CD4-positive, alpha-beta T cell treated with Interleukin-15 for 1 hour (primary cell): ENCODE measurements around the gene OPN1MW3.
A peak's percentile ranks its signal among the peaks of the same experiment; 100 is the strongest.
"Not testable (repeated sequence)": the region's sequence is repeated elsewhere in the genome, so short reads cannot be mapped to it uniquely, and the experiment has no call there.

ENCODE experiments used
- DNase-seq: peaks from one replicate; pipeline ENCODE4 v3.0.0-alpha.2; 2020

Gene OPN1MW3

DNA sequence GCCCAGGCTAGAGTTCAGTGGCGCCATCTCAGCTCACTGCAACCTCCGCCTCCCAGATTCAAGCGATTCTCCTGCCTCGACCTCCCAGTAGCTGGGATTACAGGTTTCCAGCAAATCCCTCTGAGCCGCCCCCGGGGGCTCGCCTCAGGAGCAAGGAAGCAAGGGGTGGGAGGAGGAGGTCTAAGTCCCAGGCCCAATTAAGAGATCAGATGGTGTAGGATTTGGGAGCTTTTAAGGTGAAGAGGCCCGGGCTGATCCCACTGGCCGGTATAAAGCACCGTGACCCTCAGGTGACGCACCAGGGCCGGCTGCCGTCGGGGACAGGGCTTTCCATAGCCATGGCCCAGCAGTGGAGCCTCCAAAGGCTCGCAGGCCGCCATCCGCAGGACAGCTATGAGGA is at the start of gene OPN1MW3:
Gene OPN1MW3 (plus strand): TSS at position 301 of the 400 bp plus-strand sequence. CDS start 38 bp downstream, at position 339.
- DNase-seq = not testable (repeated sequence)

DNA sequence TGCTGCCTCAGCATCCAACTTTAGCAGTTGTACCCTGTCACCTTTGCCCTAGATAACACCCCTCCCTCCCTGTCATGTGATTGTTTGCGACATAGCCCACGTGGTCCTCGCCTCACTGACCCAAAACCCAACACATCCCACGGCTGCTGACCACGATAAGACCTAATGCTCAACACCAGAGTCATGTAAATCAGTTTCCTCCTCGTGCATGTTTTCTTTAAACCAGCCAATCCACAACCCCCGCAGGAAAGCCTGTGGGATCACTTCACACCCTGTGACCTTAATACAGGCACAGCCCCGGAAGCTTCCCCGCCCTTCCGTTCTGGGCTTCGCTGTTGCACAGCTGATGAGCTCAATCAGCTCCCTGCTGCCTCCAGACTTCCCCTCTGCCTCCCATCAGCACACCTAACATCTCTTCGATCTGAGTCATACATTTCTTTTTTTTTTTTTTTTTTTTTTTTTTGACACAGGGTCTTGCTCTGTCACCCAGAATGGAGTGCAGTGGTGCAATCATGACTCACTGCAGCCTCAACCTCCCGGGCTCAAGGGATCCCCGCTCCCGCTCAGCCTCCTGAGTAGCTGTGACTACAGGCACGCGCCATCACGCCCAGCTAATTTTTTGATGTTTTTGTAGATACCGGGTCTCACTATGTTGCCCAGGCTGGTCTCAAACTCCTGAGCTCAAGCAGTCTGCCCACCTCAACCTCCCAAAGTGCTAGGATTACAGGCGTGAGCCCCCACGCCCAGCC is 47.5 kb upstream of the OPN1MW3 start:
- DNase-seq = not testable (repeated sequence)

DNA sequence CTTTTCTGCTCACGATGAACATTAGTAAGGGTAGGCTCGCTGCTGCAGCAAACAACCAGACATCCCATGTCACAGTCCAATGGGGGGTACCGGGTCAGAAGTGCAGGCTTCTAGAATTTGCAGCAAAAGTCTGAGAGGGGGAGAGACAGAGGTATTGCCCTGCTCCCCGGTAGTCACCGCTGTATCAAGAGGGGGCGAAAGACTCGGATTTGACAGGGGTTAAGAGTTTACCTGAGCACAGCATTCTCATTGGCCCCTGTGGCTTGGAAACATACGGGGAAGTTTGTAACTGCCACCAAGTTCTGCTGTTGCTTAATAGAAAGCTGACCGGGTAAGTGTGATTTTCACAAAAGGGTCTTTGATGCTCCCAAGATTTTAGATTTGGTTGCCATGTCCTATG is 46.3 kb upstream of the OPN1MW3 start:
- peak; percentile 14 for DNase-seq

DNA sequence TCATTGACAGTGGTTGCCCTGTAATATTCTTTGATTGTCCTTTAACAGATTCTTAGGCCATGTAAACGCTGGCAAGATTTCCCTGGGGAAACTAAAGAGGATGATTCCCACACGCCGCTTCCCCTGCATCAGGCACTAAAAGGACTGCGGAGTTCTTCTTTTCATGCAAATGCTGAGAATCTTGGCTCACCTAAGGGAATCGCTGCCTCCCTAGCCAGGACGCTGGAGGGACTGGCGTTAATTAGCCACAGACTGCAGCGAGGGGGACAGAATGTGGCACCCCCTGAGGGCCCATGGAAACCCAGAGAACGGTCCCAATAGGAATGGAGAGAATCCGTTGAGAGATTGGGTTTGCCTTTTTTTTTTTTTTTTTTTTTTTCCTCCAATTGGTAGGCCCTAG is 45.9 kb upstream of the OPN1MW3 start:
- DNase-seq = not testable (repeated sequence)

DNA sequence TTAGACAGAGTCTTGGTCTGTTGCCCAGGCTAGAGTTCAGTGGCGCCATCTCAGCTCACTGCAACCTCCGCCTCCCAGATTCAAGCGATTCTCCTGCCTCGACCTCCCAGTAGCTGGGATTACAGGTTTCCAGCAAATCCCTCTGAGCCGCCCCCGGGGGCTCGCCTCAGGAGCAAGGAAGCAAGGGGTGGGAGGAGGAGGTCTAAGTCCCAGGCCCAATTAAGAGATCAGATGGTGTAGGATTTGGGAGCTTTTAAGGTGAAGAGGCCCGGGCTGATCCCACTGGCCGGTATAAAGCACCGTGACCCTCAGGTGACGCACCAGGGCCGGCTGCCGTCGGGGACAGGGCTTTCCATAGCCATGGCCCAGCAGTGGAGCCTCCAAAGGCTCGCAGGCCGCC is 37.9 kb upstream of the OPN1MW3 start, which contains the start of gene OPN1MW2:
Gene OPN1MW2 (plus strand): TSS at position 301 of the 400 bp plus-strand sequence. CDS start 60 bp downstream, at position 361.
- DNase-seq = not testable (repeated sequence)

DNA sequence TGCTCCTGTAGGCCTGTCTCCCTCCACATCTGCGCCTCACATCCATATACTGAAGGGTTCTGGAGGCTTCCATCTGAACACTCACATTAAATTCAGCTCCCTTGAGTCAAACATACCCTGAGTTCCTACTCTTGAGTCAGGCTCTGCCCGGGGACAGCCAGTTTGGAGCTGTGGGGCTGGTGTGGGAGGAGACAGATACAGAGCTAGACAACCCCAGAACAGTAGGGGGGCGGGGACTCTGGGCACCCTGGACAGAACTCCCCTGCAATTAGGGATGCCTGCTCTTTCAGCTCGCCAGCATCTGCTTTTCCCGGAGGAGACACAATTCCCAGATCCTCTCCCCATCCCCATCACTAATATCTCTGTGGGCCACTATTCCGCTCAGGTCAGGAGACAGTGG is 32.1 kb upstream of the OPN1MW3 start:
- DNase-seq = not testable (repeated sequence)

DNA sequence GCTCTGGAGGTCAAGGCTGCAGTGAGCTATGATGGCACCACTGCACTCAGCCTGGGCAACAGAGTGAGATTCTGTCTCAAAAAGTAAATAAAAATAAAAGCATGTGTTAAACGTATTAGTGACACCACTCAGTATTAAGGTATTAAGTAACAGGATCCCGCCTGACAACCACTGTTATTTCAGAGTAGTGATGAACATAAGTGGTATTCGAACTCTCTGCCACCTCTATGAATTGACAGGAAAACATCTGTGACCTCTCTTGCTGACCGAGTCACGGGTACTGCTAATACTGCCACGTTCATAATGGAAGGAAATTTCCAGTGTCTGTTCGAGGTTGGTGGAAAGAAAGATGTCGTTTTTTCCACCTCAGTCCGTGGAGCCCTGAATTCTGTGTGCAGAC is 30.7 kb upstream of the OPN1MW3 start:
- DNase-seq = not testable (repeated sequence)

DNA sequence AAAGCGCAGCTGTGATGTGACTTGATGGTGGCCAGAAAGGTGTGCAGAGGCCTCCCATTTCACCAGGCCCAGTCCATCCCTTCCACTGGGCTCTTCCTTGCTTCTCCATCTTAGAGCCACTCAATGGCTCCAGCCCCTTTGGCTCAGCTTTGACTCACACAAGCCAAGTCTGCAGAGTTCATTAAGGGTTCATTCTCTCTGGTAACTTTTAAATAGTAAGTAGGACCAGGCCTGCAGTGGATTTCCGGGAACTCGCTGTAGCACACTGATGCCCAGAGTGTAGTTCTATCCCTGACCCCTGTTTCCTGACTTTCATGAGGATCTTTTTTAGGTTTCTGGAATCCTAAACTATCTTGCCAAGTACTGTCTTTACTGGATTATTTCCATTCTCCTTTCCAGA is 25.9 kb upstream of the OPN1MW3 start:
- not testable (repeated sequence) for DNase-seq

DNA sequence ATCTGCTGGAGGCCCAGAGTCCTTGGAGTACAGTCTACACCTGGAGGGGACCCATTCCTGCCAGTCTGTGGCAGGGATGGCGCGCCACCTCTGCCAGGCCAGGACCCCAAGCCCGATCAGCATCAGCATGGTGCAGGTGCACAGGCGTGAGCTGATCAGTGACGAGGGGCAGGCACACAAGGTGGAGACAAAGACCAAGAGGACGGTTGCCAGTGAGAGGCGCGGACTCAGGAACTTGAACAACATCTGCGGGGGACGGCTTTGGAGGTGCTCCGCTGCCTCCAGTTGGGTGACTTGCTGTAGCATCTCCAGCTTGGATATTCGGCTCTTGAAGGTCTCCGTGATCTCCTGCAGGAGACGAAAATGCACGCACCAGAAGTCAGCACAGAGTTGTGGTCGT is 23.8 kb upstream of the OPN1MW3 start:
- not testable (repeated sequence) for DNase-seq

DNA sequence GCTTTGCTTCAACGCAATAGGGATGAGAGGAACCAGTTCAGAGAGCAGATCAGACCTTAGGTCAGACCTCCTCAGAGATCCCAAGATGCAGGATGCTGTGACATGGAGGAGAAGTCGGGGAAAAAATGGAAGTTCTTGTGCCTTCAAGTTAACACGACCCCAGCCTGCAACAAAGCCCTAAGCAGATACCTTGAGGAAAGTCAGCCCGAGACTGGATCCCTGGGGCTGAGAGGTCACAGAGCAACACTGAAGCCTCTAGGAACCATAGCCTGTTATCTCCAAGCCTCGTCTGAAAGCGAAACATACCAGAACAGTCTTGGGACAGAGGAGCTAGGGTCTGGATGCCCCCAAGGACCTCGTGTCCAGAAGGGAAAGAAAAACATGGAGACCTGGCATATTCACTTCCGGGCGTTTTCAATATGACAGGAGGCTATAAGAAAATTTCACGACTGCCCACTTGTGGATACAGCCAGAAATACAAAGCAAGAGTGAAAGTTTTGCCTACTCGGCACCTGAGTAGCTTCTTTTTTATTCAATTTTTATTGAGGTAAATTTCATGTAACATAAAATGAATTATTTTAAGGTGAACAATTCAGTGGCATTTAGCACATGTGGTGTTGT is 18.3 kb upstream of the OPN1MW3 start:
- DNase-seq = not testable (repeated sequence)

DNA sequence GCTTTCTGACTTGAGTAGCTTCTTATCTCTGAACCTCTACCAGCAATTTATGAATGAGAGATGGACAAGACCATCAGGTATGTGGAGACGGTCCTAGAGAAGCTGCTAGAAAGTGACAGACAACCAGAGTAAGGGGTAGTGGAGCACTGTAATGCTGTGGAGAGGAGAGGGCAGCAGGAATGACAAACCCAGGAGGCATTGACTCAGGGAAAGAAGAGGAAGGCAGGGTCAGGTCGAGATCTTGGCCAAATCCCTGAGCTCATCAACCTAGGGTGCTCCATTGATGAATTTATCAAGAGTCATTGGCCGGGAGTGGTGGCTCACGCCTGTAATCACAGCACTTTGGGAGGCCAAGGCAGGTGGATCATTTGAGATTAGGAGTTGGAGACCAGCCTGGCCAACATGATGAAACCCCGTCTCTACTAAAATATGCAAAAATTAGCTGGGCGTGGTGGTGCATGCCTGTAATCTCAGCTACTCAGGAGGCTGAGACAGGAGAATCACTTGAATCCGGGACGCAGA is 17.3 kb upstream of the OPN1MW3 start:
- peak; percentile 11 for DNase-seq

DNA sequence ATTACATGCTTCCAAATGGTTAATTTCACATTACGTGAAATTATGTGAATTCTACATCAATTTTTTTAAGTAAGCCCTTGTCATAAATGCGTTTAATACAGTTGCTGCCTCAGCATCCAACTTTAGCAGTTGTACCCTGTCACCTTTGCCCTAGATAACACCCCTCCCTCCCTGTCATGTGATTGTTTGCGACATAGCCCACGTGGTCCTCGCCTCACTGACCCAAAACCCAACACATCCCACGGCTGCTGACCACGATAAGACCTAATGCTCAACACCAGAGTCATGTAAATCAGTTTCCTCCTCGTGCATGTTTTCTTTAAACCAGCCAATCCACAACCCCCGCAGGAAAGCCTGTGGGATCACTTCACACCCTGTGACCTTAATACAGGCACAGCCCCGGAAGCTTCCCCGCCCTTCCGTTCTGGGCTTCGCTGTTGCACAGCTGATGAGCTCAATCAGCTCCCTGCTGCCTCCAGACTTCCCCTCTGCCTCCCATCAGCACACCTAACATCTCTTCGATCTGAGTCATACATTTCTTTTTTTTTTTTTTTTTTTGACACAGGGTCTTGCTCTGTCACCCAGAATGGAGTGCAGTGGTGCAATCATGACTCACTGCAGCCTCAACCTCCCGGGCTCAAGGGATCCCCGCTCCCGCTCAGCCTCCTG is 9.9 kb upstream of the OPN1MW3 start:
- not testable (repeated sequence) for DNase-seq

DNA sequence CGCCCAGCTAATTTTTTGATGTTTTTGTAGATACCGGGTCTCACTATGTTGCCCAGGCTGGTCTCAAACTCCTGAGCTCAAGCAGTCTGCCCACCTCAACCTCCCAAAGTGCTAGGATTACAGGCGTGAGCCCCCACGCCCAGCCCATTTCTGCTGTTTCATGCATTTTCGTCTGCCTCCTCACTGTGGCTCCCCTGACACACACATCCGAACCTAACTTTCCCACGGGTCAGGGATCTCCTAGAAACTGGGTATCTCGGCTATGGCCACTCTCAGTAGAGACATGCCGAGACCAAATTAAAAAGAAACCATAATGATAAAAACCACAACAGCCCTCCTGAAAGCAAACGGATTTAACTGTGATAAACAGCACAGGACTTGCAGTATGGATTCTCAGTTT is 9.3 kb upstream of the OPN1MW3 start:
- not testable (repeated sequence) for DNase-seq

DNA sequence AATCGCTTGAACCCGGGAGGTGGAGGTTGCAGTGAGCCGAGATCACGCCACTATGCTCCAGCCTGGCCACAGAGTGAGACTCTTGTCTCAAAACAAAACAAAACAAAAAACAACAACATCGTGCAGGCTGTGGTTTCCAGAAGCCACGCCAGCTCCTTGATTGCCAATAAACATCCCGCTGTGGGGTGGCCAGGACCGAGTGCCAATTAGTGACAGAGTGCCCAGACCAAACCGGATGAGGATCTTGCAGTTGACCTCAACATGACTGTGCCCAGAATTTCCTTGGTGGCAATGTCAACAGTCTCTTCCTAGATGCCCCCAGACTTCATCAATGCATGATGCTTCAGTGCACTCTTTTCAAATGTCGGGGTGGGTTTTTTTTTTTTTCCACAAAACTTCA is 1.3 kb downstream of the OPN1MW3 start:
- not testable (repeated sequence) for DNase-seq

DNA sequence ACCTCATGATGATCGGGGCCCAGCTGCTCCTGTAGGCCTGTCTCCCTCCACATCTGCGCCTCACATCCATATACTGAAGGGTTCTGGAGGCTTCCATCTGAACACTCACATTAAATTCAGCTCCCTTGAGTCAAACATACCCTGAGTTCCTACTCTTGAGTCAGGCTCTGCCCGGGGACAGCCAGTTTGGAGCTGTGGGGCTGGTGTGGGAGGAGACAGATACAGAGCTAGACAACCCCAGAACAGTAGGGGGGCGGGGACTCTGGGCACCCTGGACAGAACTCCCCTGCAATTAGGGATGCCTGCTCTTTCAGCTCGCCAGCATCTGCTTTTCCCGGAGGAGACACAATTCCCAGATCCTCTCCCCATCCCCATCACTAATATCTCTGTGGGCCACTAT is 5.7 kb downstream of the OPN1MW3 start:
- not testable (repeated sequence) for DNase-seq

DNA sequence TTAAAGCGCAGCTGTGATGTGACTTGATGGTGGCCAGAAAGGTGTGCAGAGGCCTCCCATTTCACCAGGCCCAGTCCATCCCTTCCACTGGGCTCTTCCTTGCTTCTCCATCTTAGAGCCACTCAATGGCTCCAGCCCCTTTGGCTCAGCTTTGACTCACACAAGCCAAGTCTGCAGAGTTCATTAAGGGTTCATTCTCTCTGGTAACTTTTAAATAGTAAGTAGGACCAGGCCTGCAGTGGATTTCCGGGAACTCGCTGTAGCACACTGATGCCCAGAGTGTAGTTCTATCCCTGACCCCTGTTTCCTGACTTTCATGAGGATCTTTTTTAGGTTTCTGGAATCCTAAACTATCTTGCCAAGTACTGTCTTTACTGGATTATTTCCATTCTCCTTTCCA is 11.9 kb downstream of the OPN1MW3 start:
- DNase-seq = not testable (repeated sequence)

DNA sequence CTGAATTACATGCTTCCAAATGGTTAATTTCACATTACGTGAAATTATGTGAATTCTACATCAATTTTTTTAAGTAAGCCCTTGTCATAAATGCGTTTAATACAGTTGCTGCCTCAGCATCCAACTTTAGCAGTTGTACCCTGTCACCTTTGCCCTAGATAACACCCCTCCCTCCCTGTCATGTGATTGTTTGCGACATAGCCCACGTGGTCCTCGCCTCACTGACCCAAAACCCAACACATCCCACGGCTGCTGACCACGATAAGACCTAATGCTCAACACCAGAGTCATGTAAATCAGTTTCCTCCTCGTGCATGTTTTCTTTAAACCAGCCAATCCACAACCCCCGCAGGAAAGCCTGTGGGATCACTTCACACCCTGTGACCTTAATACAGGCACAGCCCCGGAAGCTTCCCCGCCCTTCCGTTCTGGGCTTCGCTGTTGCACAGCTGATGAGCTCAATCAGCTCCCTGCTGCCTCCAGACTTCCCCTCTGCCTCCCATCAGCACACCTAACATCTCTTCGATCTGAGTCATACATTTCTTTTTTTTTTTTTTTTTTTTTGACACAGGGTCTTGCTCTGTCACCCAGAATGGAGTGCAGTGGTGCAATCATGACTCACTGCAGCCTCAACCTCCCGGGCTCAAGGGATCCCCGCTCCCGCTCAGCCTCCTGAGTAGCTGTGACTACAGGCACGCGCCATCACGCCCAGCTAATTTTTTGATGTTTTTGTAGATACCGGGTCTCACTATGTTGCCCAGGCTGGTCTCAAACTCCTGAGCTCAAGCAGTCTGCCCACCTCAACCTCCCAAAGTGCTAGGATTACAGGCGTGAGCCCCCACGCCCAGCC is 27.3 kb downstream of the OPN1MW3 start:
- not testable (repeated sequence) for DNase-seq

DNA sequence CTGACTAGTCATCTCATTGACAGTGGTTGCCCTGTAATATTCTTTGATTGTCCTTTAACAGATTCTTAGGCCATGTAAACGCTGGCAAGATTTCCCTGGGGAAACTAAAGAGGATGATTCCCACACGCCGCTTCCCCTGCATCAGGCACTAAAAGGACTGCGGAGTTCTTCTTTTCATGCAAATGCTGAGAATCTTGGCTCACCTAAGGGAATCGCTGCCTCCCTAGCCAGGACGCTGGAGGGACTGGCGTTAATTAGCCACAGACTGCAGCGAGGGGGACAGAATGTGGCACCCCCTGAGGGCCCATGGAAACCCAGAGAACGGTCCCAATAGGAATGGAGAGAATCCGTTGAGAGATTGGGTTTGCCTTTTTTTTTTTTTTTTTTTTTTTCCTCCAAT is 29.0 kb downstream of the OPN1MW3 start:
- DNase-seq = not testable (repeated sequence)

DNA sequence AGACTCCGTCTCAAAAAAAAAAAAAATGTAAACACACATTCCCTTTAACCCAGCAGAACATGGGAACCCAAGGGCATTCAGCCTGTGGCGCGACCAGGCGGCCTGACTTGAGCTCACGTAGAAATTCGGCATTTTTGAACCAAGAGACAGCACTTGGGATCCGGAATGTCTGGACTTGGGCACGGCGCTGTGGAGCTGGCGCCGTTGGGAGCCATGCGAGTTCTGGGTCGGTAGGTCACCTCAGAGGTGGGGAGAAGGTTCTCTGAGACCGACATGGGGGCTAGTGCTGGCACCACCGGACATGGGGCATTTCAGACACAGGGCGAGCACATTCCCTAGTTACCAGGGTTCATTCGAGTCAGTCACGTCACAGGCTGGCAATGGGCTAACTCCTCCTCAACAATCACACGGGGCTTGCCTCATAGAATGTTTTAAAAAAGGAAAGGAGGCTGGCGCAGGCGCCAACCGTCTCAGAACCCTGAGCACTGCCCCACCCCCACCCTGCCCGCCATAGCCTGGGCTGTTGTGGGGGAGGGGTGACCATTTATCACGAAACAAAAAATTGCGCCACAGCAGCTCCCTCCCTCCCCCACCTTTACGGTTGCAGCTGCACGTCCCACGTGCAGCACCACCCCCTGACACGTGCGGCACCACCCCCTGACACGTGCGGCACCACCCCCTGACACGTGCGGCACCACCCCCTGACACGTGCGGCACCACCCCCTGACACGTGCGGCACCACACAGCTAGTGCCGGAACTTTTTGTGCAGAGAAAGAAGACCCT is 37.6 kb downstream of the OPN1MW3 start, which contains the start of gene TEX28:
Gene TEX28 (minus strand): TSS at position 334 of the 784 bp plus-strand sequence. CDS start 3,007 bp downstream, outside the sequence.
- no peak for DNase-seq

DNA sequence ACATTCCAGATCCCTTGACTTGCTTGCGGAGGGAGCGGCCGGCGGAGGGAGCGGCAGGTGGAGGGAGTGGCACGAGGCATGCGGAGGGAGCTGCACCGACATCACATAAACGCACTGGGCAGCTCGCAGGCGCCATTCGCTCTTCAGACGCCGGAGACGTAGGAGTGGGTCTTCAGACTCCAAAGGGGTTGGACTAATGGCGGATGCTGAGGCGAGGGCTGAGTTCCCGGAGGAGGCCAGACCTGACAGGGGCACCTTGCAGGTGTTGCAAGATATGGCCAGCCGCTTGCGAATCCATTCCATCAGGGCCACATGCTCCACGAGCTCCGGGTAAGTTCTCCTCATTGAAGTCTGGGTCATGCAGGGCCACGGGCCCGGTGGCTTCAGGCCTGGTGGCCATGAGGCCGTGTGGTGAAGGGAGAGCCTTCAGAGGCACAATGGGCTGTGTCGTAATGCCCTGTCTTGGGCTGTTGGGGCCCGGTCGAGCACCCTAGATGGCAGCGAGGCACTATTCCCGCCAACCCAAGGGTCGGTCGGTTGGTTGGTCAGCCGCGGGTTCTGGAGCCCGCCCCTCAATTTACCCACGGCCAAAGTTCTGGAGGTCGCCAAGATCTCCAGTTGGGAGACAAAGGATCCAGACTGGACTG is 38.4 kb downstream of the OPN1MW3 start, which contains the start of gene TKTL1:
Gene TKTL1 (plus strand): TSS at position 132 of the 647 bp plus-strand sequence. CDS start 65 bp downstream, at position 197.
- DNase-seq = no peak

DNA sequence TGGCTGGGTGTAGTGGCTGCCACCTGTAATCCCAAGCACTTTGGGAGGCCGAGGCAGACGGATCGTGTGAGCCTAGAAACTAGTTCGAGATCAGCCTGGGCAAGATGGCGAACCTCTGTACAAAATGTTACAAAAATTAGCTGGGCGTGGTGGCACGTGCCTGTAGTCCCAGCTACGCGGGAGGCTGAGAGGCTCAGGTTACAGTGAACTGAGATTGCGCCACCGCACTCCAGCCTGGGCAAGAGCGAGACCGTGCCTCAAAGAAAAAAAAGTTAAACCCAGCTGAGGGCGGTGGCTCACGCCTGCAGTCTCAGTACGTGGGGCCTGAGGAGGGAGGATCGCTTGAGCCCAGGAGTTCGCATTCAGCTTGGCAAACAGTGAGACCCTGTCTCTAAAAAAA is 39.3 kb downstream of the OPN1MW3 start:
- DNase-seq = no peak
